Astrocyte (in vitro differentiated cells and primary cell): Measurements from ENCODE around the gene PPP4R4.
A peak's percentile ranks its signal among the peaks of the same experiment; 100 is the strongest.

Experiments
- CTCF ChIP-seq: IDR thresholded peaks from 2 replicates; pipeline ENCODE4 v1.5.1; 2011; ENCODE audit warnings: low read depth, mild to moderate bottlenecking, inconsistent platforms, low read length, moderate library complexity; ENCODE audit not compliant: insufficient read depth
- EZH2 ChIP-seq: IDR thresholded peaks from 2 replicates; pipeline ENCODE4 v1.6.1; 2012; ENCODE audit warnings: mild to moderate bottlenecking, low read length, inconsistent platforms; ENCODE audit not compliant: insufficient read depth

- TF ChIP-seq CTCF (no peak), EZH2 (peak; percentile 68)
Measured at GRCh38 chr14:94175011-94175745, 1.1 kb downstream of the PPP4R4 start.
